GM18508 (cell line): Measurements from ENCODE around the gene KMT2E.

Experiments used
- ATAC-seq: cut with Tn5 transposase; IDR thresholded peaks from one replicate; pipeline ENCODE4 v1.9.1; 2021; ENCODE audit warnings: moderate number of reproducible peaks; ENCODE audit not compliant: insufficient read depth, unreplicated experiment

The KMT2E gene

GRCh38 chr7:105006367-105007136 lies 7.5 kb upstream of the KMT2E start:
- ATAC-seq, result no peak

GRCh38 chr7:105007298-105007697 lies 6.7 kb upstream of the KMT2E start:
- no peak for ATAC-seq

- ATAC-seq, result no peak
Measured at GRCh38 chr7:105009667-105010503, 4.1 kb upstream of the KMT2E start.

- no peak for ATAC-seq
Measured at GRCh38 chr7:105010504-105011130, 3.4 kb upstream of the KMT2E start.

GRCh38 chr7:105011141-105011830 lies 2.7 kb upstream of the KMT2E start:
- ATAC-seq, result no peak

GRCh38 chr7:105011831-105012502 lies 2.0 kb upstream of the KMT2E start:
- no peak for ATAC-seq

GRCh38 chr7:105012503-105013220 lies 1.3 kb upstream of the KMT2E start:
- peak; percentile 46 for ATAC-seq

GRCh38 chr7:105013221-105013815 lies 687 bp upstream of the KMT2E start:
- peak; percentile 12 for ATAC-seq

GRCh38 chr7:105014693-105015389 lies 836 bp downstream of the KMT2E start:
- ATAC-seq, result no peak

GRCh38 chr7:105015390-105015965 lies 1.5 kb downstream of the KMT2E start:
- no peak for ATAC-seq

GRCh38 chr7:105016068-105016708 lies 2.2 kb downstream of the KMT2E start:
- ATAC-seq, result no peak

- no peak for ATAC-seq
Measured at GRCh38 chr7:105016709-105017656, 3.0 kb downstream of the KMT2E start.

- ATAC-seq, result no peak
Measured at GRCh38 chr7:105017657-105018365, 3.8 kb downstream of the KMT2E start.

GRCh38 chr7:105019269-105019668 lies 5.3 kb downstream of the KMT2E start:
- no peak for ATAC-seq

- no peak for ATAC-seq
Measured at GRCh38 chr7:105020926-105021325, 6.9 kb downstream of the KMT2E start.

- ATAC-seq, result no peak
Measured at GRCh38 chr7:105021352-105021751, 7.3 kb downstream of the KMT2E start.
